Psoas muscle (tissue), 8 donors: Measurements from ENCODE around the gene TUBA4B. TPM values are rescaled to one million over a fixed set of nuclear protein-coding genes. Genes with fewer than 3 reads are reported as not detected.

Source experiments
- ATAC-seq, 4 donors: fragments of 200-7000 bp; cut with Tn5 transposase; one replicate each; pipeline ENCODE4 v1.9.1; 2020; ENCODE audit warnings: moderate library complexity in 3 of 4, mild to moderate bottlenecking in 2 of 4
- DNase-seq, 2 donors: peaks; one replicate each; pipeline ENCODE4 v3.0.0-alpha.2; 2020
- H3K27ac ChIP-seq: fragments of 200-600 bp; one replicate; pipeline ENCODE4 v1.8.0; 2022
- H3K27me3 ChIP-seq, 3 donors: fragments of 200-600 bp in 1 of 3; one replicate each; pipeline versions ENCODE4 v1.6.1 to v1.8.0; 2013 to 2022; ENCODE audit warnings: low read length in 2 of 3, mild to moderate bottlenecking in 2 of 3, moderate library complexity in 1 of 3; ENCODE audit not compliant: insufficient read depth in 3 of 3
- H3K36me3 ChIP-seq, 2 donors: fragments of 200-600 bp in 1 of 2; one replicate each; pipeline versions ENCODE4 v1.6.1 to v1.8.0; 2013 to 2022; ENCODE audit warnings: low read depth in 1 of 2, mild to moderate bottlenecking in 1 of 2, moderate library complexity in 1 of 2; ENCODE audit not compliant: insufficient read depth in 1 of 2
- H3K4me1 ChIP-seq: fragments of 200-600 bp; one replicate; pipeline ENCODE4 v1.8.0; 2022
- H3K4me3 ChIP-seq: fragments of 200-600 bp; one replicate; pipeline ENCODE4 v1.8.0; 2022; ENCODE audit warnings: mild to moderate bottlenecking
- H3K9me3 ChIP-seq: fragments of 200-600 bp; one replicate; pipeline ENCODE4 v1.8.0; 2022
- CTCF ChIP-seq: fragments of 200-600 bp; IDR thresholded peaks from one replicate; pipeline ENCODE4 v1.8.0; 2022; ENCODE audit warnings: antibody characterized with exemption
- WGBS, 3 donors: extraction: QIAGEN DNeasy Blood & Tissue Kit; methylation state at CpG; one replicate each; pipeline versions ENCODE4 v1.1.6 to v1.1.7; 2013; 5-methylcytosine and 5-hydroxymethylcytosine counted together
- intact Hi-C, 2 donors: fragments of 100-400 bp; cut with DNase I; formaldehyde crosslinking; loops; one replicate each; pipeline versions ENCODE4 v1.11.0 to v1.14.2; 2022
- polyA plus RNA-seq, 3 donors: library from polyadenylated mRNA; stranded (reverse); fragments of 200-250 nt; gene quantifications; one replicate each; pipeline ENCODE4 v1.2.3, GENCODE V29; 2013
- total RNA-seq, 4 donors: library from RNA; stranded (reverse); fragmentation: NEBNext Ultra II Directional in 2 of 4; extraction: Animal tissue kit (Norgen Biotek cat#: 25700) in 2 of 4; gene quantifications; one replicate each; pipeline versions ENCODE4 v1.2.1 to v1.2.4, GENCODE V29; 2021 to 2023
- donor health status: healthy with polysubstance abuse.
- donor health status: DM: no; HTN: no; CAD: no; lungs with moderate emphysema.
- donor health status: Bipolar disorder and iron deficiency.
- donor health status: healthy.
- donor health status: DM: yes; HTN: yes; CAD: no.
- donor health status: DM: no; HTN: no; CAD: no.
- donor health status: DM: no; HTN: no; CAD: no.
- donor health status: DM: yes; HTN: yes; CAD: no.

Gene TUBA4B
- total and polyA plus RNA-seq, 7 donors: 0.06 TPM; not detected in 6

GRCh38 chr2:219261024-219261855 lies 8.2 kb downstream of the TUBA4B start:
- WGBS, 3 donors: 56 to 60% (median 56%) methylated on average over 5 of the region's 5 CpGs
- no peaks in the 10 kb centered on the region for H3K4me1 ChIP-seq
- no peak overlapping the region for H3K4me3 ChIP-seq
- no peak overlapping the region for H3K27ac ChIP-seq
- no peaks in the 10 kb centered on the region for H3K9me3 ChIP-seq
- ATAC-seq (no peak), DNase-seq (no peak)
- no peaks in the 10 kb centered on the region for H3K27me3 ChIP-seq
- TF ChIP-seq CTCF: no peak
- intact Hi-C loops: no loop called here
- H3K36me3 ChIP-seq: no peaks in the 10 kb centered on the region

- WGBS, 3 donors: 72 to 74% (median 73%) methylated on average over 5 of the region's 5 CpGs
- H3K9me3 ChIP-seq: no peaks in the 10 kb centered on the region
- no peak for DNase-seq
- no peak for TF ChIP-seq CTCF
- intact Hi-C loops: no loop called here
- no peaks in the 10 kb centered on the region for H3K27me3 ChIP-seq
- H3K4me1 ChIP-seq: no peaks in the 10 kb centered on the region
- H3K36me3 ChIP-seq: no peaks in the 10 kb centered on the region
- no peak for ATAC-seq
- no peak overlapping the region for H3K4me3 ChIP-seq
- no peak overlapping the region for H3K27ac ChIP-seq
Observed at GRCh38 chr2:219266232-219266631, 13.2 kb downstream of the TUBA4B start.

GRCh38 chr2:219266886-219267285 lies 13.8 kb downstream of the TUBA4B start:
- DNase-seq: no peak
- 75 to 87% (median 83%) methylated on average over 1 of the region's 1 CpG for WGBS, 3 donors
- Histone ChIP-seq H3K27ac (no peak overlapping the region), H3K4me3 (no peak overlapping the region), H3K4me1 (no peaks in the 10 kb centered on the region), H3K27me3 (no peaks in the 10 kb centered on the region), H3K9me3 (no peaks in the 10 kb centered on the region), H3K36me3 (no peaks in the 10 kb centered on the region)
- intact Hi-C loops: no loop called here
- no peak for TF ChIP-seq CTCF
- ATAC-seq: no peak

GRCh38 chr2:219268294-219268693 lies 15.3 kb downstream of the TUBA4B start:
- H3K36me3 ChIP-seq: no peaks in the 10 kb centered on the region
- H3K4me3 ChIP-seq: no peak overlapping the region
- ATAC-seq (no peak), DNase-seq (no peak)
- intact Hi-C loops: no loop called here
- TF ChIP-seq CTCF: no peak
- H3K9me3 ChIP-seq: no peaks in the 10 kb centered on the region
- no peak overlapping the region for H3K27ac ChIP-seq
- H3K4me1 ChIP-seq: no peaks in the 10 kb centered on the region
- H3K27me3 ChIP-seq: no peaks in the 10 kb centered on the region
- WGBS, 3 donors: 73 to 80% (median 75%) methylated on average over 2 of the region's 2 CpGs
